ENCODE data around the gene ZNF775. TPM values are rescaled to one million over a fixed set of nuclear protein-coding genes. Genes with fewer than 3 reads are reported as not detected.
A peak's percentile ranks its signal among the peaks of the same experiment; 100 is the strongest.

Gene ZNF775
- polyA plus RNA-seq, 3 donors: 1.3 to 2.7 (median 1.4) TPM

DNA sequence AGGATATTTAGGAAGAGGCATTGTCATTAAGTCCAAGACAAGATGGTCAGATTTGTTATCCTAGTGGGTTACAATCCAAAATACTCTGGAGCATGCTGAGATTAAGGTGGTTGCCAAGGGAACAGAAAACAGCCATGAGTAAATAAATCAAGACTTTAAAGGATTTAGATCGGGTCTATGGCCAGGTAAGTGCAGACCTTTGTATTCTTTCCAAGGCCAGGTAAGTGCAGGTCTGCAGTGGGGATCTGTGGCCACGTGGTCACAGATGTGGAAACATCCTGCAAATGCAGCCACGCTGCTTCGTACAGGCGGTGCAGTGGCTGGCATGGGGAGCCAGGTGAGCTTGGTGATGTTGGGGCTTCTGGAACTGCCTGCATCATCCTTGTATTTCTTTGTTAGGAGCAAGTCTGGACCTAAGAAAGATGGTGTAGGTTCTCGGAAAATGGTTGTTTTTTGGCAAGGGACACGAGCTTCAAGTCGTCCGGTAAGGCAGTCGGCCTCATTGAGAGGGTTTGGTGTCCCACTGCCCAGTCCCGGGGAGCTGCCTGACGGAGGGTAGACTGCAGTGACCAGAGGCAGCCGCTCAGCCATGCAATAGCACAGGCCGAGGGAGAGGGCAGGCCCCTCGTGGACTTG is 21.8 kb downstream of the ZNF775 start:
- Histone ChIP-seq H2AFZ (ENCODE audit: insufficient read depth, low read depth, low read length, poor library complexity, severe bottlenecking) (no peak overlapping the region), H3K4me3 (replicated peaks in 1 of 3; ENCODE audit: low read depth in 2 of 3, low read length in 3 of 3) (no peak overlapping the region), H3K79me2 (ENCODE audit: insufficient read depth, low read length) (no peaks in the 10 kb centered on the region), H4K20me1 (ENCODE audit: insufficient read depth, low read length) (no peaks in the 10 kb centered on the region), H3K9me3 (replicated peaks in 1 of 2; ENCODE audit: control insufficient read depth in 1 of 2, insufficient read depth in 1 of 2, low read length in 2 of 2) (no peaks in the 10 kb centered on the region), H3K27ac (ENCODE audit: low read depth in 1 of 2, low read length in 2 of 2) (no peak overlapping the region), H3K4me1 (ENCODE audit: control insufficient read depth in 1 of 2, insufficient read depth in 2 of 2, low read length in 2 of 2) (peaks cover 14 to 20% of the 10 kb centered on the region in 2 donors), H3K4me2 (replicated peaks; ENCODE audit: extremely low read depth, low read length, poor library complexity, severe bottlenecking) (no peak overlapping the region), H3K9ac (ENCODE audit: insufficient read depth, low read length, poor library complexity, severe bottlenecking) (no peak overlapping the region), H3K27me3 (ENCODE audit: control insufficient read depth in 2 of 2, insufficient read depth in 2 of 2, low read length in 2 of 2) (no peaks in the 10 kb centered on the region), H3K36me3 (replicated peaks in 1 of 2; ENCODE audit: control insufficient read depth in 1 of 2, insufficient read depth in 2 of 2, low read length in 2 of 2) (peaks cover 13 to 27% of the 10 kb centered on the region in 2 donors)
- H3K36me3 Mint-ChIP-seq: peaks cover 21 to 25% of the 10 kb centered on the region in 2 donors
- TF ChIP-seq, protein P1, sequence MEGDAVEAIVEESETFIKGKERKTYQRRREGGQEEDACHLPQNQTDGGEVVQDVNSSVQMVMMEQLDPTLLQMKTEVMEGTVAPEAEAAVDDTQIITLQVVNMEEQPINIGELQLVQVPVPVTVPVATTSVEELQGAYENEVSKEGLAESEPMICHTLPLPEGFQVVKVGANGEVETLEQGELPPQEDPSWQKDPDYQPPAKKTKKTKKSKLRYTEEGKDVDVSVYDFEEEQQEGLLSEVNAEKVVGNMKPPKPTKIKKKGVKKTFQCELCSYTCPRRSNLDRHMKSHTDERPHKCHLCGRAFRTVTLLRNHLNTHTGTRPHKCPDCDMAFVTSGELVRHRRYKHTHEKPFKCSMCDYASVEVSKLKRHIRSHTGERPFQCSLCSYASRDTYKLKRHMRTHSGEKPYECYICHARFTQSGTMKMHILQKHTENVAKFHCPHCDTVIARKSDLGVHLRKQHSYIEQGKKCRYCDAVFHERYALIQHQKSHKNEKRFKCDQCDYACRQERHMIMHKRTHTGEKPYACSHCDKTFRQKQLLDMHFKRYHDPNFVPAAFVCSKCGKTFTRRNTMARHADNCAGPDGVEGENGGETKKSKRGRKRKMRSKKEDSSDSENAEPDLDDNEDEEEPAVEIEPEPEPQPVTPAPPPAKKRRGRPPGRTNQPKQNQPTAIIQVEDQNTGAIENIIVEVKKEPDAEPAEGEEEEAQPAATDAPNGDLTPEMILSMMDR (IDR thresholded peaks at IDR 0.05): no peak
- H3K9me3 Mint-ChIP-seq: peaks cover 0 to 3% (median 0%) of the 10 kb centered on the region in 7 donors
- intact Hi-C loops (cut with micrococcal nuclease): no loop called here
- DNase-seq: no peak
- H3K27me3 Mint-ChIP-seq (ENCODE audit: low read depth in 3 of 3): peaks cover 0 to 5% (median 3%) of the 10 kb centered on the region in 3 donors
- H3K4me1 Mint-ChIP-seq: peaks cover 16% of the 10 kb centered on the region
- no peak overlapping the region for H3K4me3 Mint-ChIP-seq
- peak overlapping the region in 2 of 7 donors; percentile 36 to 50 for H3K27ac Mint-ChIP-seq
- 90% methylated on average over 13 of the region's 15 CpGs for WGBS (ENCODE audit: insufficient coverage)

DNA sequence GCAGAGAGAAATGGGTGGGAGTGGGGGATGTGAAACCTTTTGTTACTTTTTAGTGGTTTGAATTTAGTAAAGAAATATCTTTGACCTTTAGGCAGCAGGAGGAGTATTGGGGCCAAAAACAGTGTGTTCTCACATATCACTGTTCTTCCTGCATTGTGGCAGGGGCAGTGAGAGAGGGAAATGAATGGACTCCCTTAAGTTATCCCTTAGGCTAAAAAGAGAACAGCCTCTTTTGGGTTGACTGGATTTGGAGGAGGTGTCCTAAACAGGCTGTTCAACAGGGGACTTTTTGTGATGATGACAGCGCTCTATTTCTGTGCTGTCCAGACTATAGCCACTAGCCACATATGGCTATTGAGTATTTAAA is 22.3 kb downstream of the ZNF775 start:
- Mint-ChIP-seq H3K4me1 (peaks cover 21% of the 10 kb centered on the region), H3K27me3 (ENCODE audit: low read depth in 3 of 3) (peaks cover 1 to 5% (median 3%) of the 10 kb centered on the region in 3 donors), H3K27ac (peak overlapping the region in 2 of 7 donors; percentile 36 to 50), H3K4me3 (no peak overlapping the region), H3K36me3 (peaks cover 19 to 20% of the 10 kb centered on the region in 2 donors), H3K9me3 (peaks cover 0 to under 1% (median 0%) of the 10 kb centered on the region in 7 donors)
- no CpG with 5 or more reads among the region's 1 CpG for WGBS (ENCODE audit: insufficient coverage)
- no peak overlapping the region for H3K4me3 ChIP-seq (replicated peaks in 1 of 3; ENCODE audit: low read depth in 2 of 3, low read length in 3 of 3)
- no peak overlapping the region for H2AFZ ChIP-seq (ENCODE audit: insufficient read depth, low read depth, low read length, poor library complexity, severe bottlenecking)
- no peaks in the 10 kb centered on the region for H4K20me1 ChIP-seq (ENCODE audit: insufficient read depth, low read length)
- DNase-seq: no peak
- H3K36me3 ChIP-seq (replicated peaks in 1 of 2; ENCODE audit: control insufficient read depth in 1 of 2, insufficient read depth in 2 of 2, low read length in 2 of 2): peaks cover 10 to 22% of the 10 kb centered on the region in 2 donors
- H3K27ac ChIP-seq (ENCODE audit: low read depth in 1 of 2, low read length in 2 of 2): no peak overlapping the region
- H3K4me1 ChIP-seq (ENCODE audit: control insufficient read depth in 1 of 2, insufficient read depth in 2 of 2, low read length in 2 of 2): peaks cover 19 to 25% of the 10 kb centered on the region in 2 donors
- no peaks in the 10 kb centered on the region for H3K9me3 ChIP-seq (replicated peaks in 1 of 2; ENCODE audit: control insufficient read depth in 1 of 2, insufficient read depth in 1 of 2, low read length in 2 of 2)
- intact Hi-C loops (cut with micrococcal nuclease): no loop called here
- no peaks in the 10 kb centered on the region for H3K79me2 ChIP-seq (ENCODE audit: insufficient read depth, low read length)
- H3K4me2 ChIP-seq (replicated peaks; ENCODE audit: extremely low read depth, low read length, poor library complexity, severe bottlenecking): no peak overlapping the region
- TF ChIP-seq, protein P1 (IDR thresholded peaks at IDR 0.05): no peak
- no peaks in the 10 kb centered on the region for H3K27me3 ChIP-seq (ENCODE audit: control insufficient read depth in 2 of 2, insufficient read depth in 2 of 2, low read length in 2 of 2)
- H3K9ac ChIP-seq (ENCODE audit: insufficient read depth, low read length, poor library complexity, severe bottlenecking): no peak overlapping the region
